Keratinocyte (primary cell): Measurements from ENCODE around the gene LYVE1. TPM values are rescaled to one million over a fixed set of nuclear protein-coding genes. Genes with fewer than 3 reads are reported as not detected.
"Not testable (repeated sequence)": the region's sequence is repeated elsewhere in the genome, so short reads cannot be mapped to it uniquely, and the experiment has no call there.

ENCODE experiments used
- DNase-seq: peaks from one replicate; pipeline ENCODE4 v3.0.0-alpha.2; 2011; ENCODE audit warnings: low read depth, missing footprints, low spot score
- FAIRE-seq: peaks from 2 replicates; lab custom pipeline; 2011; peaks lifted over from hg19 to GRCh38; lab: Jason Lieb, UNC
- H2AFZ ChIP-seq: 2 replicates; pipeline ENCODE4 v1.6.0; 2012; ENCODE audit warnings: low read length, control low read depth, inconsistent platforms; ENCODE audit not compliant: control insufficient read depth
- H3K27ac ChIP-seq: 2 replicates; pipeline ENCODE4 v1.5.1; 2011; ENCODE audit warnings: low read length; ENCODE audit not compliant: control insufficient read depth, insufficient read depth
- H3K27me3 ChIP-seq: 3 replicates; pipeline ENCODE4 v1.6.0; 2011; ENCODE audit warnings: low read length; ENCODE audit not compliant: control insufficient read depth, insufficient read depth; ENCODE audit errors: extremely low read depth
- H3K36me3 ChIP-seq, 2 experiments: 2 replicates in 1 of 2; 3 replicates in 1 of 2; pipeline ENCODE4 v1.5.1; 2011; ENCODE audit warnings: low read length in 2 of 2, mild to moderate bottlenecking in 1 of 2; ENCODE audit not compliant: control insufficient read depth in 2 of 2, insufficient read depth in 2 of 2; ENCODE audit errors: extremely low read depth in 1 of 2
- H3K4me1 ChIP-seq: 3 replicates; pipeline ENCODE4 v1.5.1; 2011; ENCODE audit warnings: low read length; ENCODE audit not compliant: control insufficient read depth, insufficient read depth; ENCODE audit errors: extremely low read depth
- H3K4me2 ChIP-seq: 3 replicates; pipeline ENCODE4 v1.6.0; 2011; ENCODE audit warnings: low read depth, low read length; ENCODE audit not compliant: control insufficient read depth, insufficient read depth; ENCODE audit errors: extremely low read depth
- H3K4me3 ChIP-seq, 3 experiments: fragments of 200-600 bp in 1 of 3; sonication (generic) in 1 of 3; 2 replicates in 2 of 3; 3 replicates in 1 of 3; pipeline ENCODE4 v1.5.1; 2011 to 2016; ENCODE audit warnings: low read length in 3 of 3, mild to moderate bottlenecking in 3 of 3, control low read depth in 2 of 3, inconsistent platforms in 1 of 3, low read depth in 1 of 3, mixed read lengths in 1 of 3, mixed run types in 1 of 3, moderate library complexity in 1 of 3; ENCODE audit not compliant: control insufficient read depth in 2 of 3, insufficient read depth in 2 of 3; ENCODE audit errors: extremely low read depth in 1 of 3
- H3K79me2 ChIP-seq: 2 replicates; pipeline ENCODE4 v1.6.0; 2012; ENCODE audit warnings: low read length; ENCODE audit not compliant: control insufficient read depth, insufficient read depth
- H3K9ac ChIP-seq: 3 replicates; pipeline ENCODE4 v1.6.0; 2011; ENCODE audit warnings: low read length; ENCODE audit not compliant: control insufficient read depth, insufficient read depth; ENCODE audit errors: extremely low read depth
- H3K9me1 ChIP-seq: 3 replicates; pipeline ENCODE4 v1.6.0; 2011; ENCODE audit warnings: low read length; ENCODE audit not compliant: control insufficient read depth, insufficient read depth; ENCODE audit errors: extremely low read depth
- H3K9me3 ChIP-seq: 2 replicates; pipeline ENCODE4 v1.5.1; 2012; ENCODE audit warnings: low read depth, low read length; ENCODE audit not compliant: control insufficient read depth
- H4K20me1 ChIP-seq: 3 replicates; pipeline ENCODE4 v1.6.0; 2011; ENCODE audit warnings: low read length; ENCODE audit not compliant: control insufficient read depth, insufficient read depth; ENCODE audit errors: extremely low read depth
- EZH2 ChIP-seq: IDR thresholded peaks from one replicate; pipeline ENCODE4 v1.6.1; 2012; ENCODE audit warnings: inconsistent platforms, mild to moderate bottlenecking, low read length, moderate library complexity
- dilution Hi-C: fragments of 300-500 bp; cut with MboI; formaldehyde crosslinking; loops from one replicate; pipeline ENCODE4 v1.7.0; 2020; ENCODE audit warnings: low sequenced_read_pairs; ENCODE audit not compliant: extremely low pct_ligation_motif_present
- polyA plus RNA-seq, 5 experiments: library from polyadenylated mRNA; depleted of rRNA in 3 of 5; stranded (reverse) in 3 of 5; stranded (forward) in 1 of 5; unstranded in 1 of 5; fragments of >200 nt; gene quantifications; 1 replicate in 1 of 5; 2 replicates in 3 of 5; 3 replicates in 1 of 5; pipeline versions ENCODE4 v1.2.1 to v1.2.3, GENCODE V29; 2011 to 2012; ENCODE audit warnings: missing spikeins in 2 of 5, low read depth in 1 of 5, low replicate concordance in 1 of 5
- TF ChIP-seq, protein P1 (sequence below), 3 experiments: IDR thresholded peaks in 1 of 3; conservative IDR thresholded peaks in 1 of 3; optimal IDR thresholded peaks in 1 of 3; 2 replicates in 2 of 3; 3 replicates in 1 of 3; pipeline versions ENCODE3 to v1.5.1; 2011; ENCODE audit warnings: low read length in 3 of 3, mild to moderate bottlenecking in 3 of 3, moderate library complexity in 2 of 3, control low read depth in 1 of 3, inconsistent platforms in 1 of 3; ENCODE audit not compliant: insufficient read depth in 2 of 3; ENCODE audit errors: extremely low read depth in 1 of 3

LYVE1 gene
- polyA plus RNA-seq, 1 donor (not counting 4 experiments of a cell fraction or from before 2014, with no cell fraction given): not detected

DNA sequence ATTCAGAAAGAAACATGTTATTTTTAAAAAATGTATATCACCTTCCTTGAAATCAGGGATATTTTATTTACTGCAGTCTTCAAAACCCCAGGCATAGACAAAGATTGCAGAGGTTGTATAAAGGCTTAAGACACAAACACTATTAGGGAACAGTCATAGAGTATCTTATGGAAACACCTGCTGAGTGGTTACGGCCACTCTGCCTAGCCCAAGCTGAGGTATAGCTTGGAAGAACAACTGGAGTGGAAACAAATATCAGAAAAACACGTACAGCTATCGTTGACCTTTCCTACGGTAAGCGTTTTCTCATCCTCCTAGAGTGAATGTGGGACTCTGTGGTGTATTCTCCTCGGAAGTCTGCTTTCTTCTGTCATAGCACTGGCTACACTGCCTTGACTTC, 30.4 kb upstream of the LYVE1 start:
- TF ChIP-seq, protein P1, sequence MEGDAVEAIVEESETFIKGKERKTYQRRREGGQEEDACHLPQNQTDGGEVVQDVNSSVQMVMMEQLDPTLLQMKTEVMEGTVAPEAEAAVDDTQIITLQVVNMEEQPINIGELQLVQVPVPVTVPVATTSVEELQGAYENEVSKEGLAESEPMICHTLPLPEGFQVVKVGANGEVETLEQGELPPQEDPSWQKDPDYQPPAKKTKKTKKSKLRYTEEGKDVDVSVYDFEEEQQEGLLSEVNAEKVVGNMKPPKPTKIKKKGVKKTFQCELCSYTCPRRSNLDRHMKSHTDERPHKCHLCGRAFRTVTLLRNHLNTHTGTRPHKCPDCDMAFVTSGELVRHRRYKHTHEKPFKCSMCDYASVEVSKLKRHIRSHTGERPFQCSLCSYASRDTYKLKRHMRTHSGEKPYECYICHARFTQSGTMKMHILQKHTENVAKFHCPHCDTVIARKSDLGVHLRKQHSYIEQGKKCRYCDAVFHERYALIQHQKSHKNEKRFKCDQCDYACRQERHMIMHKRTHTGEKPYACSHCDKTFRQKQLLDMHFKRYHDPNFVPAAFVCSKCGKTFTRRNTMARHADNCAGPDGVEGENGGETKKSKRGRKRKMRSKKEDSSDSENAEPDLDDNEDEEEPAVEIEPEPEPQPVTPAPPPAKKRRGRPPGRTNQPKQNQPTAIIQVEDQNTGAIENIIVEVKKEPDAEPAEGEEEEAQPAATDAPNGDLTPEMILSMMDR (optimal IDR thresholded peaks at IDR 0.05 in 1 of 3, IDR thresholded peaks at IDR 0.05 in 1 of 3, conservative IDR thresholded peaks at IDR 0.05 in 1 of 3; ENCODE audit: extremely low read depth in 1 of 3, insufficient read depth in 2 of 3, low read length in 3 of 3): no peak
- no peak for TF ChIP-seq EZH2
- no peaks in the 10 kb centered on the region for H4K20me1 ChIP-seq
- no peaks in the 10 kb centered on the region for H3K27me3 ChIP-seq
- H3K79me2 ChIP-seq: no peaks in the 10 kb centered on the region
- H3K4me3 ChIP-seq: no peak overlapping the region
- peaks cover 16% of the 10 kb centered on the region for H3K4me1 ChIP-seq
- dilution Hi-C loops: no loop called here
- DNase-seq (no peak), FAIRE-seq (no peak)
- H3K9ac ChIP-seq: no peak overlapping the region
- H3K4me2 ChIP-seq: no peak overlapping the region
- peaks cover 2% of the 10 kb centered on the region for H3K9me3 ChIP-seq
- no peak overlapping the region for H2AFZ ChIP-seq
- H3K36me3 ChIP-seq: no peaks in the 10 kb centered on the region
- H3K9me1 ChIP-seq: no peaks in the 10 kb centered on the region
- H3K27ac ChIP-seq: no peak overlapping the region

DNA sequence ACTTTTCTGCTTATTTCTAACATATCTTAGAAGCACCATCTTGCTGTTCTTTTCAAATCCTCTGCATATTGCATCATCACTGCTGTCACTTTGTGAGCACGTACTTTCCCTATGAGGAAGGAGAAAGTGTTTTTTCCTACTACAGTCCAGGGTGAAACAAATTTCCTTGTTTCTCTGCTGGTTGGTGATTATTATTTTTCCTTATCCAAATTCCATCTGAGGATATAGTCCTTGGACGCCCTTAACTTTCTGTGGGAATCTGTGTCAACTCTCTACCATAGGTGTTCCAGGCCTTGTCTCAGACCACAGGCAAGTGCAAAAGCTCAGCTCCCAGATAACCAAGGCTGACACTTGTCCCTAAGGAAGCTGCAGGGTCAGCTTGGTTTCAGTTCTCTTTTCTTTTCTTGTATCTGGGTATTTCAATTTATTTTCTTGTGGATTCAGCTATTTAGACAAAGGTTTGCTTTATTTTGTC, 29.4 kb upstream of the LYVE1 start:
- dilution Hi-C loops: no loop called here
- H3K4me3 ChIP-seq: no peak overlapping the region
- no peaks in the 10 kb centered on the region for H3K36me3 ChIP-seq
- H3K79me2 ChIP-seq: no peaks in the 10 kb centered on the region
- H3K27me3 ChIP-seq: no peaks in the 10 kb centered on the region
- H2AFZ ChIP-seq: no peak overlapping the region
- FAIRE-seq (no peak), DNase-seq (no peak)
- TF ChIP-seq, protein P1 (optimal IDR thresholded peaks at IDR 0.05 in 1 of 3, IDR thresholded peaks at IDR 0.05 in 1 of 3, conservative IDR thresholded peaks at IDR 0.05 in 1 of 3; ENCODE audit: extremely low read depth in 1 of 3, insufficient read depth in 2 of 3, low read length in 3 of 3): no peak
- TF ChIP-seq EZH2: no peak
- H3K4me2 ChIP-seq: no peak overlapping the region
- H3K9ac ChIP-seq: no peak overlapping the region
- H3K9me1 ChIP-seq: no peaks in the 10 kb centered on the region
- peaks cover 22% of the 10 kb centered on the region for H3K4me1 ChIP-seq
- peaks cover 2% of the 10 kb centered on the region for H3K9me3 ChIP-seq
- no peak overlapping the region for H3K27ac ChIP-seq
- H4K20me1 ChIP-seq: no peaks in the 10 kb centered on the region

DNA sequence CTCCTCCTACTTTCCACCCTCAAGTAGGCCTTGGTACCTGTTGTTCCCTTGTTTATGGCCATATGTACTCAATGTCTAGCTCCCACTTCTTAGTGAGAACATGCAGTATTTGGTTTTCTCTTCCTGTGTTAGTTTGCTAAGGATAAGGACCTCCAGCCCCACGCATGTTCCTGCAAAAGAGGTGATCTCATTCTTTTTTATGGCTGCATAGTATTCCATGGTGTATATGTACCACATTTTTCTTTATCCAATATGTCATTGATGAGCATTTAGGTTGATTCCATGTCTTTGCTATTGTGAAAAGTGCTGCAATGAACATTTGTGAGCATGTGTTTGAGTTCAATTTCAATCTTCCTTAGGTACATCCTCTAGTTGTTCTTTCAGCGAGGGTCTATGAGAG, 27.4 kb upstream of the LYVE1 start:
- H3K9ac ChIP-seq, H2AFZ ChIP-seq, dilution Hi-C loops, H4K20me1 ChIP-seq, H3K27ac ChIP-seq, H3K4me2 ChIP-seq, H3K9me3 ChIP-seq, H3K36me3 ChIP-seq, H3K9me1 ChIP-seq, DNase-seq, FAIRE-seq, H3K79me2 ChIP-seq, H3K4me3 ChIP-seq, H3K27me3 ChIP-seq: not testable (repeated sequence)
- H3K4me1 ChIP-seq: peaks cover 41% of the 10 kb centered on the region
